CD14-positive monocyte (primary cell): ENCODE data around the gene PAXX. TPM values are rescaled to one million over a fixed set of nuclear protein-coding genes. Genes with fewer than 3 reads are reported as not detected.

Experiments used
- DNase-seq, 3 donors: peaks; one replicate each; pipeline ENCODE4 v3.0.0-alpha.2; 2011 to 2022
- H2AFZ ChIP-seq: 2 replicates; pipeline ENCODE4 v1.6.0; 2012; ENCODE audit warnings: mild to moderate bottlenecking, low read depth, low read length, inconsistent platforms; ENCODE audit not compliant: insufficient read depth, poor library complexity, severe bottlenecking
- H3K27ac ChIP-seq, 2 donors: 1 replicate in 1 of 2; 2 replicates in 1 of 2; pipeline ENCODE4 v1.5.1; 2012 to 2013; ENCODE audit warnings: low read length in 2 of 2, control low read depth in 1 of 2, inconsistent platforms in 1 of 2, low read depth in 1 of 2, mild to moderate bottlenecking in 1 of 2
- H3K27me3 ChIP-seq, 2 donors: one replicate each; pipeline versions ENCODE4 v1.6.0 to v1.6.1; 2011 to 2013; ENCODE audit warnings: low read length in 2 of 2; ENCODE audit not compliant: control insufficient read depth in 2 of 2, insufficient read depth in 2 of 2
- H3K36me3 ChIP-seq, 2 donors: replicated peaks in 1 of 2; 1 replicate in 1 of 2; 2 replicates in 1 of 2; pipeline versions ENCODE4 v1.5.1 to v1.6.1; 2012 to 2013; ENCODE audit warnings: low read length in 2 of 2, control low read depth in 1 of 2, inconsistent platforms in 1 of 2, mild to moderate bottlenecking in 1 of 2; ENCODE audit not compliant: insufficient read depth in 2 of 2, control insufficient read depth in 1 of 2
- H3K4me1 ChIP-seq, 2 donors: 1 replicate in 1 of 2; 2 replicates in 1 of 2; pipeline versions ENCODE4 v1.5.1 to v1.6.1; 2012 to 2013; ENCODE audit warnings: low read length in 2 of 2, control low read depth in 1 of 2, inconsistent platforms in 1 of 2, mild to moderate bottlenecking in 1 of 2, moderate library complexity in 1 of 2; ENCODE audit not compliant: insufficient read depth in 2 of 2, control insufficient read depth in 1 of 2
- H3K4me2 ChIP-seq: replicated peaks from 2 replicates; pipeline ENCODE3; 2012; ENCODE audit warnings: low read length, moderate library complexity, mild to moderate bottlenecking; ENCODE audit not compliant: poor library complexity, severe bottlenecking; ENCODE audit errors: extremely low read depth
- H3K4me3 ChIP-seq, 3 experiments: fragments of 200-600 bp in 1 of 3; sonication (generic) in 1 of 3; replicated peaks in 1 of 3; 1 replicate in 2 of 3; 2 replicates in 1 of 3; pipeline ENCODE4 v1.5.1; 2011 to 2013; ENCODE audit warnings: low read length in 3 of 3, mild to moderate bottlenecking in 3 of 3, control low read depth in 2 of 3, low read depth in 2 of 3, inconsistent platforms in 1 of 3, moderate library complexity in 1 of 3
- H3K79me2 ChIP-seq: 2 replicates; pipeline ENCODE4 v1.6.0; 2012; ENCODE audit warnings: mild to moderate bottlenecking, control low read depth, inconsistent platforms, low read length, moderate library complexity; ENCODE audit not compliant: insufficient read depth
- H3K9ac ChIP-seq: 2 replicates; pipeline ENCODE4 v1.6.0; 2017; ENCODE audit warnings: low read length, mild to moderate bottlenecking; ENCODE audit not compliant: insufficient read depth, poor library complexity, severe bottlenecking
- H3K9me3 ChIP-seq, 2 donors: replicated peaks in 1 of 2; 1 replicate in 1 of 2; 2 replicates in 1 of 2; pipeline versions ENCODE4 v1.5.1 to v1.6.1; 2012 to 2013; ENCODE audit warnings: low read length in 2 of 2, control low read depth in 1 of 2; ENCODE audit not compliant: control insufficient read depth in 1 of 2, insufficient read depth in 1 of 2
- H4K20me1 ChIP-seq: 2 replicates; pipeline ENCODE4 v1.6.0; 2012; ENCODE audit warnings: mild to moderate bottlenecking, low read length, control low read depth, moderate library complexity; ENCODE audit not compliant: insufficient read depth
- H3K27ac Mint-ChIP-seq, 7 donors: one replicate each; pipeline ENCODE4 v1.8.0; 2020; ENCODE audit warnings: mild to moderate bottlenecking in 7 of 7, mixed read lengths in 7 of 7, moderate library complexity in 6 of 7, inconsistent platforms in 2 of 7
- H3K27me3 Mint-ChIP-seq, 3 donors: one replicate each; pipeline ENCODE4 v1.8.0; 2021 to 2022; ENCODE audit warnings: low read depth in 3 of 3, mild to moderate bottlenecking in 3 of 3, mixed read lengths in 3 of 3, moderate library complexity in 3 of 3, inconsistent platforms in 1 of 3
- H3K36me3 Mint-ChIP-seq, 2 donors: one replicate each; pipeline ENCODE4 v1.8.0; 2020; ENCODE audit warnings: mixed read lengths in 2 of 2, inconsistent platforms in 1 of 2, mild to moderate bottlenecking in 1 of 2
- H3K4me1 Mint-ChIP-seq: one replicate; pipeline ENCODE4 v1.8.0; 2020; ENCODE audit warnings: mild to moderate bottlenecking, mixed read lengths
- H3K4me3 Mint-ChIP-seq, 2 donors: one replicate each; pipeline ENCODE4 v1.8.0; 2020; ENCODE audit warnings: mild to moderate bottlenecking in 2 of 2, mixed read lengths in 2 of 2, moderate library complexity in 1 of 2
- H3K9me3 Mint-ChIP-seq, 7 donors: one replicate each; pipeline ENCODE4 v1.8.0; 2020 to 2022; ENCODE audit warnings: mixed read lengths in 7 of 7, mild to moderate bottlenecking in 6 of 7, moderate library complexity in 6 of 7, inconsistent platforms in 2 of 7
- CTCF ChIP-seq: fragments of 200-600 bp; IDR thresholded peaks from one replicate; pipeline ENCODE4 v1.8.0; 2022; ENCODE audit warnings: antibody characterized with exemption, mild to moderate bottlenecking
- WGBS: methylation state at CpG from one replicate; pipeline ENCODE4 v1.1.5; 2013; ENCODE audit warnings: missing lambda C conversion rate; ENCODE audit not compliant: insufficient coverage; 5-methylcytosine and 5-hydroxymethylcytosine counted together
- intact Hi-C, 2 donors: fragments of 100-400 bp; cut with micrococcal nuclease; formaldehyde crosslinking; loops; one replicate each; pipeline versions ENCODE4 v1.15.0 to v1.15.1; 2023
- polyA plus RNA-seq, 3 donors: library from polyadenylated mRNA; depleted of rRNA in 1 of 3; unstranded in 2 of 3; stranded (reverse) in 1 of 3; fragments of 300-500 nt in 2 of 3; fragments of >200 nt in 1 of 3; fragmentation: Illumina TruSeq in 2 of 3; gene quantifications; 1 replicate in 2 of 3; 2 replicates in 1 of 3; pipeline ENCODE4 v1.2.3, GENCODE V29; 2012 to 2021

The PAXX gene
- polyA plus RNA-seq, 3 donors, result 35.3 to 92.9 (median 40.7) TPM

GRCh38 chr9:137017791-137018497, 25.7 kb downstream of the PAXX start:
- H3K4me3 Mint-ChIP-seq, result no peak overlapping the region
- Histone ChIP-seq H3K27ac (no peak overlapping the region), H3K9ac (no peak overlapping the region), H3K36me3 (peaks cover 0 to 3% of the 10 kb centered on the region in 2 donors), H3K9me3 (no peaks in the 10 kb centered on the region), H3K4me3 (no peak overlapping the region), H3K27me3 (no peaks in the 10 kb centered on the region), H3K4me1 (peaks cover 4 to 6% of the 10 kb centered on the region in 2 donors), H4K20me1 (no peaks in the 10 kb centered on the region), H3K4me2 (no peak overlapping the region), H3K79me2 (no peaks in the 10 kb centered on the region), H2AFZ (no peak overlapping the region)
- DNase-seq, result no peak
- no peak overlapping the region for H3K27ac Mint-ChIP-seq
- TF ChIP-seq CTCF, result no peak
- intact Hi-C loops, result no loop called here
- H3K9me3 Mint-ChIP-seq, result peaks cover 0 to 8% (median 3%) of the 10 kb centered on the region in 7 donors
- H3K36me3 Mint-ChIP-seq, result peaks cover 5 to 23% of the 10 kb centered on the region in 2 donors
- peaks cover 2% of the 10 kb centered on the region for H3K4me1 Mint-ChIP-seq
- peaks cover 0 to 2% (median 0%) of the 10 kb centered on the region in 3 donors for H3K27me3 Mint-ChIP-seq
- 92% methylated on average over 28 of the region's 45 CpGs for WGBS

DNA sequence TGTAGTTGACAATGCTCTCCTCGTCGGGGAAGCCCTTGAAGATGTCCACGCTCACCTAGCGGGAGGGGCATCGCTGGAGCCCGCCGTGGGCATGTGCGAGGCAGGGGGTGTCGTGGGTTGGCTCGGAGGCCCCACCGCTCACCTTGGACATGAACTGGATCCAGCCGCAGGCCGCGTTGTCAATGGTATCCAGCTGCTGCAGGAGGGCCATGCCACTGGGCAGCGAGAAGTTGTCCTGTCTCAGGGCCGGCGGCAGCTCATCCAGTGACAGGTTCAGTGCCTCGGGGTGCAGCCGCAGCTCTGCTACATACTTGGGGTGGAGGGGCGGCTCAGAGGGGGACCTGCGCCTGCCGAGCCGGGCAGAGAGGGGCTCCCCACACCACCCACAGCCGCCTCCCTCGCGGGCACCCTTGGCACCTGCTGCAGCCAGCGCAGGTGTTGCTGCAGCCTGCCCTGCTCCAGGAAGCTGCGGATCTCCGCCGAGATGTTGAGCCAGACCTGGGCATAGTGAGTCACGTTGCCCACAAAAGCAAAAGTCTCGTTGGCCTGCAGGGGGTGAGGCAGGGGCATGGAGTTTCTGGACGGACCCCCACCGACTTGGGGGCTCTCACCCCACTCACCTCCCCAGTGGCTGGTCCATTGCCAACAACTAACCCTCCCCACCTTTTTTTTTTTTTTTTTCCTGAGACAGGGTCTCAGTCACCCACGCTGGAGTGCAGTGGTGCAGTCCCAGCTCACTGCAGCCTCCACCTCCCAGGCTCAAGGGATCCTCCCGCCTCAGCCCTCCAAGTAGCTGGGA, 26.7 kb downstream of the PAXX start:
- intact Hi-C loops, result no loop called here
- DNase-seq, result no peak
- H3K4me3 ChIP-seq, result no peak overlapping the region
- Mint-ChIP-seq H3K36me3 (peaks cover 5 to 23% of the 10 kb centered on the region in 2 donors), H3K9me3 (peaks cover 0 to 8% (median 3%) of the 10 kb centered on the region in 7 donors), H3K4me3 (no peak overlapping the region), H3K4me1 (peaks cover 2% of the 10 kb centered on the region), H3K27me3 (peaks cover 0 to 3% (median 0%) of the 10 kb centered on the region in 3 donors), H3K27ac (no peak overlapping the region)
- no peaks in the 10 kb centered on the region for H4K20me1 ChIP-seq
- WGBS, result 94% methylated on average over 23 of the region's 36 CpGs
- H3K4me1 ChIP-seq, result peaks cover 4 to 6% of the 10 kb centered on the region in 2 donors
- no peak overlapping the region for H3K9ac ChIP-seq
- no peak overlapping the region for H3K4me2 ChIP-seq
- no peaks in the 10 kb centered on the region for H3K79me2 ChIP-seq
- TF ChIP-seq CTCF, result no peak
- no peak overlapping the region for H2AFZ ChIP-seq
- no peak overlapping the region for H3K27ac ChIP-seq
- H3K36me3 ChIP-seq, result peaks cover 0 to 3% of the 10 kb centered on the region in 2 donors
- no peaks in the 10 kb centered on the region for H3K27me3 ChIP-seq
- no peaks in the 10 kb centered on the region for H3K9me3 ChIP-seq
